ENCODE measurements around the gene ATP9B.

DNA sequence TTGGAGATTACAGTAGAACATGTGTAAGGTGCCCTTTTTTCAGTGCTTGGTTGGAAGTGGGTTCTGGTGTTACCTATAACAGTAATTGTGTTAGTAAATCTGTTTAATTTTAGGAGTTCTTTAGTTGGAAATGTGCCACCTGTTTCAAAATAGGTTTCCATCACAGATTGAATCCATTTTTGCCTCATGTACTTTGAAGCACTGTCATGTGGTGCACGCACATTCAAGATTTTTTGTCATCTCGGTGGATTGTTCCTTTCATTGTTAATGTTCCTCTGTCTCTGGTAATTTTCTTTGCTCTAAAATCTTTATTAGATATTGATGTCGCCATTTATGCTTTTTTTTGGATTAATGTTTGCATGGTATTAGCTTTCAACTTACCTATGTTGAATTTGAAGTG lies 1.3 kb downstream of the ATP9B start:
- TF ChIP-seq, protein P1, sequence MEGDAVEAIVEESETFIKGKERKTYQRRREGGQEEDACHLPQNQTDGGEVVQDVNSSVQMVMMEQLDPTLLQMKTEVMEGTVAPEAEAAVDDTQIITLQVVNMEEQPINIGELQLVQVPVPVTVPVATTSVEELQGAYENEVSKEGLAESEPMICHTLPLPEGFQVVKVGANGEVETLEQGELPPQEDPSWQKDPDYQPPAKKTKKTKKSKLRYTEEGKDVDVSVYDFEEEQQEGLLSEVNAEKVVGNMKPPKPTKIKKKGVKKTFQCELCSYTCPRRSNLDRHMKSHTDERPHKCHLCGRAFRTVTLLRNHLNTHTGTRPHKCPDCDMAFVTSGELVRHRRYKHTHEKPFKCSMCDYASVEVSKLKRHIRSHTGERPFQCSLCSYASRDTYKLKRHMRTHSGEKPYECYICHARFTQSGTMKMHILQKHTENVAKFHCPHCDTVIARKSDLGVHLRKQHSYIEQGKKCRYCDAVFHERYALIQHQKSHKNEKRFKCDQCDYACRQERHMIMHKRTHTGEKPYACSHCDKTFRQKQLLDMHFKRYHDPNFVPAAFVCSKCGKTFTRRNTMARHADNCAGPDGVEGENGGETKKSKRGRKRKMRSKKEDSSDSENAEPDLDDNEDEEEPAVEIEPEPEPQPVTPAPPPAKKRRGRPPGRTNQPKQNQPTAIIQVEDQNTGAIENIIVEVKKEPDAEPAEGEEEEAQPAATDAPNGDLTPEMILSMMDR (IDR thresholded peaks at IDR 0.05): no peak
- TF ChIP-seq POLR2A (IDR thresholded peaks at IDR 0.05): no peak

Measured in right lobe of liver (tissue), 4 donors.